ENCODE data around the gene CAAP1.

- TF ChIP-seq POLR2A (IDR thresholded peaks at IDR 0.05) (no peak), CTCF (IDR thresholded peaks at IDR 0.05) (no peak)
Measured at GRCh38 chr9:26807161-26807560, 85.4 kb downstream of the CAAP1 start.

All from sigmoid colon (tissue), 3 donors.